Tibial nerve (tissue), 4 donors: ENCODE results near the gene SPDYE4.

Source experiments
- CTCF ChIP-seq, 5 experiments: fragments of 200-600 bp in 3 of 5; fragments of 450-650 bp in 2 of 5; sonication (generic) in 3 of 5; IDR thresholded peaks; one replicate each; pipeline ENCODE4 v1.5.1; 2016 to 2019; ENCODE audit warnings: antibody characterized with exemption in 5 of 5, mild to moderate bottlenecking in 3 of 5, moderate library complexity in 2 of 5
- EP300 ChIP-seq, 2 donors: sonication (generic); formaldehyde crosslinking; IDR thresholded peaks; one replicate each; pipeline ENCODE4 v1.6.1; 2017; ENCODE audit warnings: antibody characterized with exemption in 2 of 2, mild to moderate bottlenecking in 1 of 2
- POLR2A ChIP-seq, 2 donors: fragments of 450-650 bp; IDR thresholded peaks; one replicate each; pipeline ENCODE4 v1.6.1; 2017; ENCODE audit warnings: antibody characterized with exemption in 2 of 2, mild to moderate bottlenecking in 2 of 2, moderate library complexity in 2 of 2

GRCh38 chr17:8791248-8791909 is 33.0 kb upstream of the SPDYE4 start:
- TF ChIP-seq CTCF (IDR thresholded peaks at IDR 0.05): no peak
- no peak for TF ChIP-seq POLR2A (IDR thresholded peaks at IDR 0.05)
- no peak for TF ChIP-seq EP300 (IDR thresholded peaks at IDR 0.05)
